22Rv1 (cell line): ENCODE data around the gene CTNNA3.

Experiments
- ZFX ChIP-seq: fragments of 450-650 bp; IDR thresholded peaks from 2 replicates; pipeline ENCODE4 v1.6.1; 2017; ENCODE audit warnings: antibody characterized with exemption, borderline replicate concordance
- TF ChIP-seq, protein P1 (sequence below): fragments of 450-650 bp; IDR thresholded peaks from 2 replicates; pipeline ENCODE4 v1.5.1; 2017; ENCODE audit warnings: mild to moderate bottlenecking

DNA sequence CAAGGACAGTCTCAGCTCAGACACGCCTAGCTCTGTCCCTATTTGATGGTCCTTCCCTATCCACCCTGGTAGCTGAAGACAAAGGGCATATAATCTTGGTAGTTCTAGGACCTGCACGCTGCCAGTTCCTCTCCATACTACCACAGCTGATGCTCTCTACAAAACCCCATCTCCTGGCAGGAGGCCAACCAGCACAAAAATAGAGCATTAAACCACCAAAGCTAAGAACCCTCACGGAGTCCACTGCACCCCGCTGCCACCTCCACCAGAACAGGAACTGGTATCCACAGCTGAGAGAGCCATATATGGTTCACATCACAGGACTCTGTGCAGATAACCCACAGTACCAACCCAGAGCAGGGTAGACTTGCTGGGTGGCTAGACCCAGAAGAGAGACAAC lies 470.8 kb downstream of the CTNNA3 start:
- TF ChIP-seq, protein P1, sequence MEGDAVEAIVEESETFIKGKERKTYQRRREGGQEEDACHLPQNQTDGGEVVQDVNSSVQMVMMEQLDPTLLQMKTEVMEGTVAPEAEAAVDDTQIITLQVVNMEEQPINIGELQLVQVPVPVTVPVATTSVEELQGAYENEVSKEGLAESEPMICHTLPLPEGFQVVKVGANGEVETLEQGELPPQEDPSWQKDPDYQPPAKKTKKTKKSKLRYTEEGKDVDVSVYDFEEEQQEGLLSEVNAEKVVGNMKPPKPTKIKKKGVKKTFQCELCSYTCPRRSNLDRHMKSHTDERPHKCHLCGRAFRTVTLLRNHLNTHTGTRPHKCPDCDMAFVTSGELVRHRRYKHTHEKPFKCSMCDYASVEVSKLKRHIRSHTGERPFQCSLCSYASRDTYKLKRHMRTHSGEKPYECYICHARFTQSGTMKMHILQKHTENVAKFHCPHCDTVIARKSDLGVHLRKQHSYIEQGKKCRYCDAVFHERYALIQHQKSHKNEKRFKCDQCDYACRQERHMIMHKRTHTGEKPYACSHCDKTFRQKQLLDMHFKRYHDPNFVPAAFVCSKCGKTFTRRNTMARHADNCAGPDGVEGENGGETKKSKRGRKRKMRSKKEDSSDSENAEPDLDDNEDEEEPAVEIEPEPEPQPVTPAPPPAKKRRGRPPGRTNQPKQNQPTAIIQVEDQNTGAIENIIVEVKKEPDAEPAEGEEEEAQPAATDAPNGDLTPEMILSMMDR, result no peak
- no peak for TF ChIP-seq ZFX
